Fibroblast of gingiva (primary cell): Measurements from ENCODE around the gene RAB1B.
A peak's percentile ranks its signal among the peaks of the same experiment; 100 is the strongest.

ENCODE experiments used
- DNase-seq: peaks from one replicate; pipeline ENCODE4 v3.0.0-alpha.2; 2011; ENCODE audit warnings: low read depth

Gene RAB1B

GRCh38 chr11:66284526-66285078, 16.2 kb downstream of the RAB1B start:
- DNase-seq, result no peak

GRCh38 chr11:66285250-66285947, 17.0 kb downstream of the RAB1B start:
- no peak for DNase-seq

- no peak for DNase-seq
Observed at GRCh38 chr11:66286699-66287098, 18.3 kb downstream of the RAB1B start.

GRCh38 chr11:66287211-66287888, 18.9 kb downstream of the RAB1B start:
- DNase-seq, result no peak

- no peak for DNase-seq
Observed at GRCh38 chr11:66287889-66288670, 19.6 kb downstream of the RAB1B start.

GRCh38 chr11:66288671-66289547, 20.5 kb downstream of the RAB1B start, which contains the start of gene YIF1A:
Gene YIF1A (minus strand): TSS chr11:66289143. CDS start chr11:66288985, 158 bp downstream.
- peak; percentile 100 for DNase-seq

GRCh38 chr11:66289548-66290329, 21.3 kb downstream of the RAB1B start:
- DNase-seq, result no peak

GRCh38 chr11:66290330-66290621, 21.8 kb downstream of the RAB1B start:
- no peak for DNase-seq

- DNase-seq, result no peak
Observed at GRCh38 chr11:66291303-66291705, 22.9 kb downstream of the RAB1B start.

GRCh38 chr11:66291706-66292542, 23.5 kb downstream of the RAB1B start, which contains the start of gene TMEM151A:
Gene TMEM151A (plus strand): TSS chr11:66291894. CDS start chr11:66292014, 120 bp downstream.
- DNase-seq, result no peak

GRCh38 chr11:66292543-66293332, 24.3 kb downstream of the RAB1B start:
- no peak for DNase-seq

- DNase-seq, result no peak
Observed at GRCh38 chr11:66293352-66293751, 24.9 kb downstream of the RAB1B start.

- DNase-seq, result no peak
Observed at GRCh38 chr11:66293777-66294625, 25.6 kb downstream of the RAB1B start.

GRCh38 chr11:66294626-66295620, 26.5 kb downstream of the RAB1B start:
- DNase-seq, result no peak

- DNase-seq, result no peak
Observed at GRCh38 chr11:66297610-66298009, 29.2 kb downstream of the RAB1B start.

GRCh38 chr11:66299186-66299585, 30.7 kb downstream of the RAB1B start:
- DNase-seq, result no peak

- DNase-seq, result no peak
Observed at GRCh38 chr11:66302656-66303055, 34.2 kb downstream of the RAB1B start.
